Spinal cord (tissue), 10 donors: Measurements from ENCODE around the gene XIAP. TPM values are rescaled to one million over a fixed set of nuclear protein-coding genes. Genes with fewer than 3 reads are reported as not detected.
"Not testable (repeated sequence)": the region's sequence is repeated elsewhere in the genome, so short reads cannot be mapped to it uniquely, and the experiment has no call there.

Source experiments
- DNase-seq, 6 donors: peaks; one replicate each; pipeline versions ENCODE4 v3.0.0 to v3.0.0-alpha.2; 2013 to 2015; ENCODE audit warnings: low spot score in 6 of 6, low read depth in 4 of 6
- H3K27ac ChIP-seq: one replicate; pipeline ENCODE4 v1.5.1; 2013; ENCODE audit warnings: low read depth, low read length, control low read depth
- H3K27me3 ChIP-seq: one replicate; pipeline ENCODE4 v1.6.1; 2013; ENCODE audit warnings: low read length; ENCODE audit not compliant: control insufficient read depth, insufficient read depth
- H3K36me3 ChIP-seq: one replicate; pipeline ENCODE4 v1.6.1; 2013; ENCODE audit warnings: low read length; ENCODE audit not compliant: control insufficient read depth, insufficient read depth
- H3K4me1 ChIP-seq: one replicate; pipeline ENCODE4 v1.6.1; 2013; ENCODE audit warnings: low read length; ENCODE audit not compliant: control insufficient read depth, insufficient read depth
- H3K4me3 ChIP-seq: one replicate; pipeline ENCODE4 v1.5.1; 2013; ENCODE audit warnings: low read depth, low read length, control low read depth
- H3K9me3 ChIP-seq: one replicate; pipeline ENCODE4 v1.6.1; 2013; ENCODE audit warnings: low read length; ENCODE audit not compliant: control insufficient read depth, insufficient read depth
- WGBS: methylation state at CpG from one replicate; pipeline ENCODE4 v1.1.5; 2013; ENCODE audit warnings: missing lambda C conversion rate; ENCODE audit not compliant: insufficient coverage; 5-methylcytosine and 5-hydroxymethylcytosine counted together
- polyA plus RNA-seq, 2 donors: library from polyadenylated mRNA; unstranded; fragments of 120-200 nt; gene quantifications; one replicate each; pipeline ENCODE4 v1.2.1, GENCODE V29; 2013; ENCODE audit not compliant: insufficient read length in 2 of 2
- total RNA-seq, 2 donors: library from RNA; depleted of rRNA in 1 of 2; stranded (reverse); fragments of 120-200 nt in 1 of 2; fragments of >200 nt in 1 of 2; gene quantifications; one replicate each; pipeline versions ENCODE4 v1.2.3 to v1.2.4, GENCODE V29; 2013 to 2014
- donor health status: healthy.

The XIAP gene
- total and polyA plus RNA-seq, 4 donors, result 47.9 to 74.3 (median 58.7) TPM

DNA sequence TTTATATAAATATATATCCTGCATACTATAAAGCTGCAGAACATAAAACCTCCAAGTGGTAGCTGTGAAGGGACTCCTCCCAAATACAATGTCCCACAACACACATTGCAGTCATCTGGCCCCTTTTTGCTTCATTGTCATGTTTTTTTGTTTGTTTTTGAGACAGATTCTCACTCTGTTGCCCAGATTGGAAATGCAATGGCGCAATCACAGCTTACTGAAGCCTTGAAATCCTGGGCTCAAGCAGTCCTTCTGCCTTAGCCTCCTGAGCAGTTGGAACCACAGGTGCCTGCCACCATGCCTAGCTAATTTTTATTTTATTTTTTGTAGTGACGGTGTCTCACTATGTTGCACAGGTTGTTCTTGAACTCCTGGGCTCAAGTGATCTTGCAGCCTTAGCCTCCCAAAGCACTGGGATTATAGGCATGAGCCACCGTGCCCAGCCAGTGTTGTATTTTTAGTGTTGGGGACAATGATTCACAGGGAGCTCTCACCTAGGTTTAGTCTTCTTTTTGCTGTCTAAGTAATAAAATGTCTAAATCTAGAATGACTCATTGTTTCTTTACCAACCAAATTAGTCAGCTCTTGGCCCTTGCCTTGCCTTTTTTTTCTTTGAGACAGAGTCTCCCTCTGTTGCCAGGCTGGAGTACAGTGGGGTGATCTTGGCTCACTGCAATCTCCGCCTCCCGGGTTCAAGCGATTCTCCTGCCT lies 24.0 kb upstream of the XIAP start:
- no peaks in the 10 kb centered on the region for H3K4me1 ChIP-seq
- H3K27me3 ChIP-seq, result no peaks in the 10 kb centered on the region
- 78% methylated on average over 2 of the region's 6 CpGs for WGBS
- no peak overlapping the region for H3K4me3 ChIP-seq
- peaks cover 3% of the 10 kb centered on the region for H3K9me3 ChIP-seq
- no peaks in the 10 kb centered on the region for H3K36me3 ChIP-seq
- H3K27ac ChIP-seq, result no peak overlapping the region
- DNase-seq, result no peak

DNA sequence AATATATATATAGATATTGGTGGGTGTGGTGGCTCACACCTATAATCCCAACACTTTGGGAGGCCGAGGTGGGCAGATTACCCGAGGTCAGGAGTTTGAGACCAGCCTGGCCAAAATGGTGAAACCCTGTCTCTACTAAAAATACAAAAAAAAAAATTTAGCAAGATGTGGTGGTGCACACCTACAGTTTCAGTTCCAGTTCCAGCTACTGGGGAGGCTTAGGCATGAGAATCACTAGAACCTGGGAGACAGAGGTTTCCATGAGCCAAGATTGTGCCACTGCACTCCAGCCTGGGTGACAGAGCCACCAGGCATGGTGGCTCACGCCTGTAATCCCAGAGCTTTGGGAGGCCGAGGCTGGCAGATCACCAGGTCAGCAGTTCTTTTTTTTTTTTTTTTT lies 14.7 kb upstream of the XIAP start:
- not testable (repeated sequence) for H3K4me3 ChIP-seq, DNase-seq, H3K9me3 ChIP-seq, H3K27me3 ChIP-seq, H3K27ac ChIP-seq, H3K4me1 ChIP-seq, H3K36me3 ChIP-seq
- 94% methylated on average over 2 of the region's 4 CpGs for WGBS

DNA sequence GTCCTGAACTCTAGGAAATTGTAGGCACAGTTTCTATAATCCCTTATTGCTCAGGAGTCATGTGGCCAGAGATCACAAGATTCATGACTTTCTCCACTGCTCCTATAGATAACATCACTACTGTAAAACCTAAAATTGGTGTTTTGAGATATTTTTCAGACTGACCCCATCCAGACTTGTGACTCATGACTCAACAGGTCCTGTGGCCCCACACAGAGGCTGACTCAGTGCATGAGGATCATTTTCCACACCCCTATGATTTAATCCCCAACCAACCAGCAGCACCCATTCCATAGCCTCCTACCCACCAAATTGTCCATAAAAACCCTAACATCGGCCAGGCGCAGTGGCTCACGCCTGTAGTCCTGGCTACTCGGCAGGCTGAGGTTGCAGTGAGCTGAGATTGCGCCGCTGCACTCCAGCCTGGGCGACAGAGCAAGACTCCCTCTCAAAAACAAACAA lies 13.2 kb upstream of the XIAP start:
- DNase-seq, result no peak
- Histone ChIP-seq H3K27me3 (no peaks in the 10 kb centered on the region), H3K4me1 (no peaks in the 10 kb centered on the region), H3K36me3 (no peaks in the 10 kb centered on the region), H3K27ac (no peak overlapping the region), H3K9me3 (no peaks in the 10 kb centered on the region), H3K4me3 (no peak overlapping the region)
- WGBS, result 86% methylated on average over 7 of the region's 7 CpGs

DNA sequence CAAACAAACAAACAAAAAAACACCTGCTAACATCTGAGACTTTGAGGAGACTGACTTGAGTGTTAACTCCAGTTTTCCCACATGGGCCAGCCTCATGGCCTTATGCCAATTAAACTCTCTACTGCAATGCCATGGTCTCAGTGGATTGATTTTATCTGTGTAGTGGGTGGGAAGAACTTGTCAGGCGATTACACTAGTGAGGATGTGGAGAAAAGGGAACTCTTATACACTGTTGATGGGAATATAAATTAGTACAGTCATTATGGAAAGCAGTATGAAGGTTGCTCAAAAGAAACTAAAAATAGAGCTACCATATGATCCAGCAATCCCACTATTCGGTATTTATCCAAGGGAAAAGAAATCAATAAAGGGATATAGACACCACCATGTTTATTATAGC lies 12.8 kb upstream of the XIAP start:
- no peaks in the 10 kb centered on the region for H3K4me1 ChIP-seq
- WGBS, result no CpG with 5 or more reads among the region's 2 CpGs

DNA sequence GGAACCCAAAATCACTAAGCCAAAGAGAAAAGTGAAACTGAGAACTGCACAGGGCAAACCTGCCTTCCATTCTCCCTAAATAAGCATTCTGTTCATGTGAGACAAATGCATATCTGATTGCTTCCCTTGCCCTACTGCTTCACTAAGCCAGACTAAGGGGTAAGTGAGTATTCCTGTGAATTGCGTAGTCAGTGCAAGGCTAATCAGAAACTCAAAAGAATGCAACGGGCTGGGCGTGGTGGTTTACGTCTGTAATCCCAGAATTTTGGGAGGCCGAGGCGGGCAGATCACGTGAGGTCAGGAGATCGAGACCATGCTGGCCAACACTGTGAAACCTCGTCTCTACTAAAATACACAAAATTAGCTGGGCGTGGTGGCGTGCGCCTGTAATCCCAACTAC lies 10.8 kb upstream of the XIAP start:
- no peaks in the 10 kb centered on the region for H3K9me3 ChIP-seq
- H3K27ac ChIP-seq, result no peak overlapping the region
- no peaks in the 10 kb centered on the region for H3K36me3 ChIP-seq
- no peaks in the 10 kb centered on the region for H3K27me3 ChIP-seq
- no peaks in the 10 kb centered on the region for H3K4me1 ChIP-seq
- 91% methylated on average over 6 of the region's 12 CpGs for WGBS
- H3K4me3 ChIP-seq, result no peak overlapping the region
- DNase-seq, result no peak

More for the DNA sequence above, 12.8 kb upstream of the XIAP start:
- H3K9me3 ChIP-seq, result no peaks in the 10 kb centered on the region
- H3K4me3 ChIP-seq, result no peak overlapping the region
- H3K27ac ChIP-seq, result no peak overlapping the region
- no peaks in the 10 kb centered on the region for H3K36me3 ChIP-seq
- DNase-seq, result no peak
- H3K27me3 ChIP-seq, result no peaks in the 10 kb centered on the region

DNA sequence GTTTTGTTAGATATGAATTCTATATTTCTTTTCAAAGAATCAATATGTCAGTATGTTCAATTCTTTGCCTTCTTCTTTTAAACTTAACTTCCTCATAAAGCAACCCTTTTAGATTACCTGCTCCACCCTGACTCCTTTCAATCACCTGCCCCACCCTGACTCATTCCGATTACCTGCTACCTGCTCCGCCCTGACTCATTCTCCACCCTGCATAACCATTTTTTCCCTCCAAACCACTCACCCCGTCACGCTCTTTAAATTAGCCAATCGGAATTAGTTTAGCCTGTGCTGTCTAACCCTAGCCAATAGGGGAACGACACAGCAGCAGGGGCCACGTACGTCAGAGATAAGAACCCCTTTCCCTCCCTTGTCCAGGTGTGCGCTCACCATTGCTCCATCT lies 9.9 kb upstream of the XIAP start:
- not testable (repeated sequence) for H3K27me3 ChIP-seq, H3K9me3 ChIP-seq, H3K36me3 ChIP-seq, H3K4me3 ChIP-seq, H3K4me1 ChIP-seq, DNase-seq, H3K27ac ChIP-seq
- 87% methylated on average over 5 of the region's 9 CpGs for WGBS

DNA sequence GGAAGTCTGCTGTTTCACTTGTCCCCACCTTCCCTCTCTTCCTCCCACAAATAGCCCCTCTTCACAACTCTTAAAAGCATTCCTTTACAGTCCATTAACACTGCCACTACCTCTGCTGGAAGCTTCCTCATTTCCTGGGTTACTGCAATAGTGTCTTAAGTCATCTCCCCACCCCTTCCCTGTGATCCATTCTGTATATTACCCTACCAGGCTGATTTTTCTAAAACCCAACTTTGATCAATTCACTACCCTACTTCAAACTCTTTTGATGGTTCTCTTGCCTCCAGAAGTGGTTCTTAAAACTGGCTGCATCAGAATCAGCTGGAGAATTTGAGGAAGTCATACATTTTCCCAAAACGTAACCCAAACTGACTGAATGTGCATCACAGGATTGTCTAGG lies 8.8 kb upstream of the XIAP start:
- no peak for DNase-seq
- Histone ChIP-seq H3K36me3 (no peaks in the 10 kb centered on the region), H3K4me3 (no peak overlapping the region), H3K4me1 (no peaks in the 10 kb centered on the region), H3K9me3 (no peaks in the 10 kb centered on the region), H3K27me3 (no peaks in the 10 kb centered on the region), H3K27ac (no peak overlapping the region)
- WGBS, result 60% methylated on average over 1 of the region's 1 CpG

DNA sequence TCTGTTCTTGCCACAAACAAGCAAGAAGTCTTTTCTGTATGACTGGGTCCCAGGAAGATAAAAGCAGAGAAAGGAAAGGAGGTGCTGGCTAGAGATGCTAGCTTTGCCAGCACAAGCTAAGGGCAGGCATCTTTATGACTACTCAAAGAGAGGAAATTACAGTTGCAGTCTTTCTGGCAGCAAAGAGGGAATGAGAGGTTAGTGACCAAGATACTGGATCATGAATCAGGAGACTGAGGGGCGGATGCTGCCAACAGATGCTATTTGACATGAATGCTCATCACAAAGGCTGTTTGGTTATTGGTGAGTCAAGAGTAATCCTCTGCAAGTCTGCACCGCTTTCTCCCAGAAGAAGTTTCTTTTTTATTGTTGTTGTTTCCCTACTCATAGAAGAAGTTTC lies 5.5 kb upstream of the XIAP start:
- DNase-seq, result no peak
- H3K4me3 ChIP-seq, result no peak overlapping the region
- H3K9me3 ChIP-seq, result peaks cover 3% of the 10 kb centered on the region
- no peaks in the 10 kb centered on the region for H3K4me1 ChIP-seq
- no peaks in the 10 kb centered on the region for H3K27me3 ChIP-seq
- WGBS, result 100% methylated on average over 1 of the region's 2 CpGs
- no peak overlapping the region for H3K27ac ChIP-seq
- no peaks in the 10 kb centered on the region for H3K36me3 ChIP-seq

DNA sequence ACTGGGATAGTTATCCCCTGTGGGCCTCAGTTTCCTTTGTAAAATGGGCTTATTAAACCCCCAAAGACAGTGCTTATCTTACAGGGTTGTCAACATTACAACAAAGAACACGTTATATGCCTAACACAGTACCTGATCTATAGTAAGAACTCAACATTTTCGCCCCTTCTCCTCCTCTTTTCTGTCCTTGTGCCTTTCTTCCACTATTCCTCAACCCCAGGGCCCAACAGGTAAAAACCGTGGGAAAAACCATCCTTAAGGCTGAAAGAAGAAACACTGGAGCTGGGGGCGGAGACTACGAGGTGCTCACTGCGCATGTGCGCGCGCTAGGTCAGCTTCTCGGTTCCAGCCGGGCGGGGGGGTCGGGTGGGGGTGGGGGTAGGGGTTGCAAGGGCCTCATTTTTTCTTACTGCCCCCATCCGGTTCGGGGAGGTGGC lies 426 bp upstream of the XIAP start:
- H3K9me3 ChIP-seq, result peaks cover 3% of the 10 kb centered on the region
- H3K4me1 ChIP-seq, result no peaks in the 10 kb centered on the region
- peak in 4 of 6 donors; percentile 32 to 91 (median 50) for DNase-seq
- no peaks in the 10 kb centered on the region for H3K27me3 ChIP-seq
- peak overlapping the region; percentile 98 for H3K27ac ChIP-seq
- 10% methylated on average over 3 of the region's 15 CpGs for WGBS
- peak overlapping the region; percentile 74 for H3K4me3 ChIP-seq
- H3K36me3 ChIP-seq, result no peaks in the 10 kb centered on the region

DNA sequence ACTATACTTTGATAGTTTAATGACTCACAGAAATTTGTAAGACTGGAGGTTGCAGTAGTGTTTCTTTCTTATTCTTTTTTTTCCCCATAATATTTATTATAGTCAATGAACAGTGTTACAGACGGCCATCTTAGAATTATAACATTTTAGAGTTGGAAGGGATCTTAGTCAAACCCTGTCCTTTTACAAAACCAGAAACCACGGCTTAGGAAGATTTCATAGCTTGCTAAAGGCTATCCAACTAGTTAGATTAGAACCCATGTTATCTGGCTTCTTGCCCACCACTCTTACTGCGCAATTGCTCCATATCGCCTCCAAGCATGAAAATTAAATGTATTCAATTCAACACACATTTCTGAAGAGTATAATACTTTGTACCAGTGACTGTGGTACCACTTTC lies 1.1 kb downstream of the XIAP start:
- peak in 2 of 6 donors; percentile 51 to 59 for DNase-seq
- H3K4me3 ChIP-seq, result peak overlapping the region; percentile 74
- WGBS, result 0% methylated on average over 1 of the region's 4 CpGs

More for the DNA sequence above, 1.1 kb downstream of the XIAP start:
- Histone ChIP-seq H3K27me3 (no peaks in the 10 kb centered on the region), H3K9me3 (peaks cover 3% of the 10 kb centered on the region), H3K27ac (peak overlapping the region; percentile 98), H3K36me3 (no peaks in the 10 kb centered on the region), H3K4me1 (no peaks in the 10 kb centered on the region)
